NCI-H2107 (cell line): Measurements from ENCODE around the gene VRTN.
A peak's percentile ranks its signal among the peaks of the same experiment; 100 is the strongest.
"Not testable (repeated sequence)": the region's sequence is repeated elsewhere in the genome, so short reads cannot be mapped to it uniquely, and the experiment has no call there.

Source experiments
- DNase-seq: peaks from one replicate; lab custom pipeline; 2025; lab: John Stamatoyannopoulos, UW

VRTN gene

DNA sequence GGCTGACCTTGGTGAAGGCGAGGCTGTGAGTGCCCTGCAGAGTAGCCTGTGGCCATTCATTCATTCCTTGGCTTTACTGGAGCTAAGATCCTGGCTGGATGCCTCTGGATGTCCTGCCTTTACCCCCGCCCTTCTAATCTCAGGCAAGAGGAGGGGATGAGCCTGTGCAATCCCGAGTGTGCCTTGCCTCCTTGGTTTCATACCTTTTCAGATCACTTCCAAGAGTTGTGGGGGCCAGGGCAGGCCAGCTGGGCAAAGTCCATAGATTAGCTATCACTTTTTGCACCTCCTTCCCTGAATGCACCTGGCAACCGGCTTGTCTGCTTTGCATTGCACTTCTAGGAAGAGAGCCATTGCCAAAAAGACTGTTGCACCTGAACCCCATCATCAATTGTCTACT is 1.5 kb downstream of the VRTN start:
- no peak for DNase-seq

DNA sequence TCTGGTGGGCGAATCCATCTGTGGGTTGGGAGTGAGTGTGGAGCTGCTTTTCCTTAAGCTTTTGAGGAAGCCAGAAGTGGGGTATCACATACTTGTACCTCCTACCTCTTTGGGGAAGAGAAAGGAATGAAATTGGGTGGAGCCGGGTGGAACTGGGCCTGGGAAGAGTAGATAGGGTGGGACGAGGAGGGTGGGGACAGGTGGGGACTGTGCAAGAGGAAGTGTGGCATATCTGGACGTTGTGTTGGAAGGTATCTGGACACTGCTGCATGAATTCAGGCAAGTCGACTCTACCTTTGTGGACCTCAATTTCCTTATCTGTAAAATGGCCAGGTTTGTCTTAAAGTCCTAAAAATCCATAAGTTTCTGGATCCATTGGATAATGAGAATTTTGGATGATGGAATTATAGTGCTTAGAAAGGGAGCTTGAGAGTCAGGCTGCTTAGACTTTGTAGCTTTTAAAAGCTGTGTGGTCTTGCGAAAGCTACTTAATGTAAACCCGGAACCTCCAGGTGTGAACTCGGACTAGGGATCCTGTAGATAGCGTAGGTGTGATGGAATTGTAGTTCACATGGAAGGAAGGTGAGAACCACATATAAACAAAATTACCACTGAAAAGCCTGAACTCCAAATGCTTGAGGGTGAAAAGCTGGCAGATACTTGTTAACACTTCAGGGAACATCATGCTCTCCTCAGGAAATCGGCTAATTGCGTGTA is 2.1 kb downstream of the VRTN start:
- no peak for DNase-seq

DNA sequence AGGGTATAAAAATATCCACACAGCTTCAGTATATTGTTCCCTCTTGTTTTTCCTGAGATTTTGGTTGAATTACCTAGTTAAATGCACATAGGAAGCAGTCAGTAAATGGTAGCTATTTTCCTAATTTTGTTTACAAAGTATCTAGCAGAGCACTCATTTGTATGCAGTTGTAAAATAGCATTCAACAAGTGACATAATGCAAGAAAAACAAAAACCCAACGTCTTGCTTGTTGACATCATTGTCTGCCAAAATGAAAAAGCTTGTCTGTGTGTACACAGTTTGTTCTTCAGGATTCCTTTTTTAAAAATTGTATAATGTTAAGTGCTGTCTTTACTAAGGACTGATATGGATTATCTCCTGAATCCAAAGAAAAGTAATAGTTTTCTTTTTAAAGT is 2.7 kb downstream of the VRTN start:
- DNase-seq: no peak

DNA sequence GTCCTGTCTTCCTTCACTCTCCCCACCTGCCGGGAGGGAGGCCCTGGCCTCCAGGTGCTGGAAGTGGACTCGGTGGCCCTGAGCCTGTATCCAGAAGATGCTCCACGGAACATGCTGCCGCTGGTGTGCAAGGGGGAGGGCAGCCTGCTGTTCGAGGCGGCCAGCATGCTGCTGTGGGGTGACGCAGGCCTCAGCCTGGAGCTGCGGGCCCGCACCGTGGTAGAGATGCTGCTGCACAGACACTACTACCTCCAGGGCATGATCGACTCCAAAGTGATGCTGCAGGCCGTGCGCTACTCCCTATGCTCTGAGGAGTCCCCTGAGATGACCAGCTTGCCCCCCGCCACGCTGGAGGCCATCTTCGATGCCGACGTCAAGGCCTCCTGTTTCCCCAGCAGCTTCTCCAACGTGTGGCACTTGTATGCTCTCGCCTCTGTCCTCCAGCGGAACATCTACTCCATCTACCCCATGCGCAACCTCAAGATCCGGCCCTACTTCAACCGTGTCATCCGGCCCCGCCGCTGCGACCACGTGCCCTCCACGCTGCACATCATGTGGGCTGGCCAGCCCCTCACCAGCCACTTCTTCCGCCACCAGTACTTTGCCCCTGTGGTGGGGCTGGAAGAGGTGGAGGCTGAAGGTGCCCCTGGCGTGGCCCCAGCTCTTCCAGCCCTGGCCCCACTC is 8.8 kb downstream of the VRTN start:
- DNase-seq: no peak

DNA sequence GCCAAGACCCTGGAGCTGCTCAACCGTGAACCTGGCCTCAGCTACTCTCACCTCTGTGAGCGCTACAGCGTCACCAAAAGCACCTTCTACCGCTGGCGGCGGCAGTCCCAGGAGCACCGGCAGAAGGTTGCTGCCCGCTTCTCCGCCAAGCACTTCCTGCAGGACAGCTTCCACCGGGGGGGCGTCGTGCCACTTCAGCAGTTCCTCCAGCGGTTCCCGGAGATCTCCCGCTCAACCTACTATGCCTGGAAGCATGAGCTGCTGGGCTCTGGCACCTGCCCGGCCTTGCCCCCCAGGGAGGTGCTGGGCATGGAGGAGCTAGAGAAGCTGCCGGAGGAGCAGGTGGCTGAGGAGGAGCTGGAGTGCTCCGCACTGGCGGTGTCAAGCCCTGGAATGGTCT is 9.3 kb downstream of the VRTN start:
- no peak for DNase-seq

DNA sequence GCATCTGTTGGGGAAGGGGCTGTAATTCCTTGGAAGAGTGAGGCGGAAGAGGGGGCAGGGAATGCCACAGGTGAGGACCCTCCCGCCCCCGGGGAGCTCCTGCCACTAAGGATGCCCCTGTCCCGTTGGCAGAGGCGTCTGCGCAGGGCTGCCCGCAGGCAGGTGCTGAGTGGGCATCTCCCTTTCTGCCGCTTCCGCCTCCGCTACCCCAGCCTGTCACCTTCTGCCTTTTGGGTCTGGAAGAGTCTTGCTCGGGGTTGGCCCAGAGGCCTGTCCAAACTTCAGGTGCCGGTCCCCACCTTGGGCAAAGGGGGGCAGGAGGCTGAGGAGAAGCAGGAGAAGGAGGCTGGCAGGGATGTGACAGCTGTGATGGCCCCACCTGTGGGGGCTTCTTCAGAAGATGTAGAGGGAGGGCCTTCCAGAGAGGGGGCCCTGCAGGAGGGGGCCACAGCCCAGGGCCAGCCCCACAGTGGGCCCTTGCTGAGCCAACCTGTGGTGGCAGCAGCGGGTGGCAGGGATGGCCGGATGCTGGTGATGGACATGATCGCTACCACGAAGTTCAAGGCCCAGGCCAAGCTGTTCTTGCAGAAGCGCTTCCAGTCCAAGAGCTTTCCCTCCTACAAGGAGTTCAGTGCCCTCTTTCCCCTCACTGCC is 10.0 kb downstream of the VRTN start:
- no peak for DNase-seq

DNA sequence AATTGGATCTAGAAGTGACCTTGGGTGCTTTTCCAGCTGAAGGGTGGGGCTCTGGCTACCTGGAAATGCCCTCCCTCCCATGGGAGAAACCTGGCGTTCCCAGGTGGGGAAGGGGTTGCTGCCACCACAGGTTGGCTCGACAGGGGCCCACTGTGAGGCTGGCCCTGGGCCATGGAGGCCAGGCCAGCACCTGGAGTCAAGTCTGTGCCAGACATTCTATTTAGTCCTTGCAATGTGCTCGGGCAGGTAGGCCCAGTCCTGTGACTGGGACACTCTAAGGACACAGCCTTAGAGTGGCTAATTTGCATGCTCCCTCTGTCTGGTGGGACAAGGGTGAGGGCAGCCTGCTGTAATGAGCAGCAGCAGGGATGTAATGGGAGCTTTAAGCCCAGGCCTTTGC is 11.9 kb downstream of the VRTN start:
- no peak for DNase-seq

DNA sequence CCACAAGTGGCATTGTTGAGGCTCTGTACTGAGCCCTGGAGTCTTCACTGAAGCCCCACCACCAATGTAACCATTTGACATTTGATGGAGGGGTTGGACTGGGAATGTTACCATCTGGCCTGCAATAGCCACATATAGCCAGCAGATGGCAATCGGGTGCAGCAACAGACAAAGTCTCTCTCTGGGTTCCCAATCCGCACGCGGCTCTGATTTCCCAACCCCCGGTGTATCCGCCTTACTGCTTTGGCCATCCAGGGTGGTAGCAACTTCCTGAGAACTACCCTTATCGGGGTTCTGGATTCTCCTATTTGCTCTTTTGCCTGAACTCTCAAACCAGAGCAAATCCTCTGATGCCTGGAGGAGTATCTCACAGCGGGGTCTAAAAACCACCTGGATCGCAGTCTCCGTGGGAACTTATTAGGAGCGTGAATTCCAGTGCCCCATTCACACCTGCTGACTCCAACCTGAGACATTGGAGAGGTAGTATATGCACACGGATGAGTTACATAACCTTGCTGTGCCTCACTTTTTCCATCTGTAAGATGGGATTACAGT is 14.2 kb downstream of the VRTN start:
- DNase-seq: peak; percentile 88

DNA sequence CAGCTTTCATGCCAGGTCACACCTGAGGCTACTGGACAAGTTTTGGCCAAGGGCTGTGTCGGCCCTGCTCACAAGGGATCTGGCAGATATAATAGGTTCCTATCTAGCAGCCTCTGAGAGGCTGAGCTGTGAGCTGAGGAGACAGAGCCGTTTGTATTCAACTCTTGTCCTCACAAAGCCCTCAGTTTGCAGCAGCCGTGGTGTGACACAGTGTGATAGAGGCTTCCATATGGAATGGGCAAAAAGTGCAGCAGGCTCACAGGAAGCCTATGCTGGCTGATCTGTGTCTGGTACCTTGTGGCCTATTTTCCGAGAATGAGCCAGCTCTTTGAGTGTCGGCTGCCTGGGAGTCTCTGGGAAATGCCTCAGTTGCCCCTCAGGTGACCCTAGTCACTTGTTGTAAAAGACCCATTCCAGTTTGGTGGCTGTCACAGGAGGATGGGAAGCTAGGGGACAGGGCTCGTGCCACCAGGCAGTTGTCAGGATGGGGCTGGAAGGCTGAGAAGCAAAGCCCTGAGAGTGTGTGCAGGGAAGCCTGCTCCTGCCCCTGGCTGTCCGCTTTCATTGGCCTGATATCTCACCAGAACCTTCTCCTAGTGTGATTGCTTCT is 16.1 kb downstream of the VRTN start:
- DNase-seq: no peak

DNA sequence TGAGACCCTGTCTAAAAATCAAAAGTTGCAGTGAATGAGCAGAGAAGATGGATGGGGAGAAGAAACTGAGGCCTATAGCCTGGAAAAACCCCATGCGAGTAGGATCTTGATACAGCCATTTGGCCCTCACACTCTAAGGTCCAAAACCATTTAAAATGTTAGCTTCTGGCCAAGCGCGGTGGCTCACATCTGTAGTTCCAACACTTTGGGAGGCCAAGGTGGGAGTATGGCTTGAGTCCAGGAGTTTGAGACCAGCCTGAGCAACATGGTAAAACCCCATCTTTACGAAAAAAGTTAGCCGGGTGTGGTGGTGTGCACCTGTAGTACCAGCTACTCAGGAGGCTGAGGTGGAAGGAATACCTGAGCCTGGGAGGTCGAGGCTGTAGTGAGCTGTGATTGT is 19.8 kb downstream of the VRTN start:
- DNase-seq: no peak

DNA sequence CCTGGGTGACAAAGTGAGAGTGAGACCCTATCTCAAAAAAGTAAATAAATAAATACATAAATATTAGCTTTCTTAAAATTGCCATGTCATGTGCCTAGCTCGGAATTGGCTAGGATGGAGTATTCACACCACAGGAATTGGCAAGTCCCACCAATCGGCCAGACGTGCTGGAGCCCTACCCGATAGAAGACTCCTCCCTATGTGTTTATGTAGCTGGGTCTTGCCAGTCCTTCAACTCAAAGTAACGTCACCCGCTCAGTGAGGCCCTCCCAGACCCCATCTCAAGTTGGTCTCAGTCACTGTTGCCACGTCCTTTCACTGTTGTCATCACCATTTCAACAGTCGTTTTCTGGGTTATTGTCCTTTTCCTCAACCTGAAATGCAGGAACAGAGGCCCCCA is 20.2 kb downstream of the VRTN start:
- no peak for DNase-seq

DNA sequence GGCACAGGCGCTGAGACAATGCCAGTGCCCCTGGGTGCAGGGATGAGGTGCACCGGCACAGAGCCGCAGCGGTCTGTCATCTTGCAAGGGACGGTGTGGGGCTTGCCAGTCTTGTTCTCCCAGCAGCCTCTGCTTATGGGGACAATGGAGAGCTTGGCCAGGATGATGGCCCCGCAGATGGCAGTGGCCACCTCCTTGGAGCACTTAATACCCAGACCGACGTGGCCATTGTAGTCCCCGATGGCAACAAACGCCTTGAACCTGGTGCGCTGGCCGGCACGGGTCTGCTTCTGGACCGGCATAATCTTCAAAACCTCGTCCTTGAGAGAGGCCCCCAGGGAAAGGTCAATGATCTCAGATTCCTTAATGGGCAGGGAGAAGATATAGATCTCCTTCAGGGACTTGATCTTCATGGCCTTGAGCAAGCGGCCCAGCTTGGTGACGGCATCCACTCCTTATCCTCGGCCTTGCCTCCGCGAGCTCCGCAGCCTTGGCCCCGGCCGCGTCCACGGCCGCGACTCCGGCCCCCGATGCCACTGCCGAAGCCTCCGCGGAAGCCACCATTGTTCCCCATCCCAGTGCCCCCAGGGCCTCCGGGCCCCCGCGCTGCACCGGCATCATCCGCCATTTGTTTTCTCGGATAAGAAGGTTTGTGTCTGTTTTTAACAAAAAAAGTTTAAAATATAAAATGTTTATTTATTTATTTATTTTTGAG is 29.9 kb downstream of the VRTN start:
- DNase-seq: no peak

DNA sequence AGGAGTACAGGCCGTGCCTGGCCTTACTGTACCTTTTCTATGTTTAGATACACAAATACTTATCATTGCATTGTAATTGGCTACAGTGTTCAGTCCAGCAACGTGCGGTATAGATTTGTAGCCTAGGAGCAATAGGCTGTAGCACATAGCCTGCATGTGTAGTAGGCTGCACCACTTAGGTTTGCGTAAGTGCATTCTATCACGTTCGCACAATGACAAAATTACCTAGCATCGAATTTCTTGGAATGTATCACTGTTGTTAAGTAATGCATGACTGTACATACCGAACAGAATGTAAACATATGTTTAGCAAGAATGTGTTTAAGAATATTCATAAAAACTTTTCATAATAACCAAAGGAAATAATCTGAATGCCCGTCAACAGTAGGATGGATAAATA is 31.9 kb downstream of the VRTN start:
- DNase-seq: no peak

DNA sequence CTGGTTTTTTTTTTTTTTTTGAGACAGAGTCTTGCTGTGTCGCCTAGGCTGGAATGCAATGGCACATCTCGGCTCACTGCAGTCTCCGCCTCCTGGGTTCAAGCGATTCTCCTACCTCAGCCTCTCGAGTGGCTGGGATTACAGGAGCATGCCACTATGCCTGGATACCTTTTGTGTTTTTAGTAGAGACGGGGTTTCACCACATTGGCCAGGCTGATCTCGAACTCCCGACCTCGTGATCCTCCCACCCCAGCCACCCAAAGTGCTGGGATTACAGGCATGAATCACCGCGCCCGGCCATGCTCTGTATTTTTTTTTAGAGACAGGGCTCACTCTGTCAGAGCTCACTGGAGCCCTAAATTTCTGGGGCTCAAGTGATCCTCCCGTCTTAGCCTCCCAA is 32.6 kb downstream of the VRTN start:
- DNase-seq: no peak

DNA sequence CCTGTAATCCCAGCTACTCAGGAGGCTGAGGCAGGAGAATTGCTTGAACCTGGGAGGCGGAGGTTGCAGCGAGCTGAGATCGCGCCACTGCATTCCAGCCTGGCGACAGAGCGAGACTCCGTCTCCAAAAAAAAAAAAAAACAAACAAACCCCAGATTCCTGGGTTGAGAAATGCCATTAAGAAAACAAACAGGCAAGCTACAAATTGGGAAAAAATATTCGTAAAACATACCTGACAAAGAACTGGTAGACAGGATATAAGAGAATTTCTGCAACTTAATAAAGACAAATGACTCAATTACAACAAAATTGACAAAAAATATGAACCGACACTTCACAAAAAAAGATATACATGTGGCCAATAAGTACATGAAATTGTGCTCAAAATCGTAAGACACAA is 33.3 kb downstream of the VRTN start:
- DNase-seq: not testable (repeated sequence)

DNA sequence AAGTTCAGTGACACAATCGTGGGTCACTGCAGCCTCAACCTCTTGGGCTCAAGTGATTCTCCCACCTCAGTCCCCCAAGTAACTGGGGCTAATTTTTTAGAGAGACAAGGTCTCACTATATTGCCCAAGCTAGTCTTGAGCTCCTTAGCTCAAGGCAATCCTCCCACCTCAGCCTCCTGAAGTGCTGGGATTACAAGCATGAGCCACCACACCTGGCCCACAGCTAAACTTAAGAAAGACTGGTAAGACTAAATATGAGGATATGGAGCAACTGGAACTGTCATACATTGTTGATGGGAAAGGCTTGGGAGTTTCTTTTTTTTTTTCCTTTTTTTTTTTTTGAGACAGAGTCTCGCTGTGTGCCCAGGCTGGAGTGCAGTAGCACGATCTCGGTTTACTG is 34.0 kb downstream of the VRTN start:
- no peak for DNase-seq

DNA sequence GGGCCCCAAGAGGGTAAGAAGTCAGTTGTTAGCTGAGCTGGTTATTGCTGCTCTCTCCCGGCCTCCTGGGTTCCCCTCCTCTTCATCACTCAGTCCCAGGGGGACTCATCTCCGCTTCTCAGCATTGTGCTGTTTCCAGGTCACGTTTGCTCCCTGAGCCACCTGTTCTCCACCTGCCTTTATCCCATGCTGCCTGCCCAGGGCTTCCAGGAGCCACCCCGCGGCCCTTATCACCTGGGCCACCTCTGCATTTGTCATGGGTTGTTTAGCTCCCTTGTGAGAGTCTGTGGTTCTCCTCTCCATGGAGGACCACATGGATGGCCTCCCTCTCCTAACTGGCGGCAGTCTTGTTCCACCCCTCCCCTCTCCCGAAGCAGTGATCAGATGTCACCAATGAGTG is 41.7 kb downstream of the VRTN start:
- DNase-seq: peak; percentile 19

DNA sequence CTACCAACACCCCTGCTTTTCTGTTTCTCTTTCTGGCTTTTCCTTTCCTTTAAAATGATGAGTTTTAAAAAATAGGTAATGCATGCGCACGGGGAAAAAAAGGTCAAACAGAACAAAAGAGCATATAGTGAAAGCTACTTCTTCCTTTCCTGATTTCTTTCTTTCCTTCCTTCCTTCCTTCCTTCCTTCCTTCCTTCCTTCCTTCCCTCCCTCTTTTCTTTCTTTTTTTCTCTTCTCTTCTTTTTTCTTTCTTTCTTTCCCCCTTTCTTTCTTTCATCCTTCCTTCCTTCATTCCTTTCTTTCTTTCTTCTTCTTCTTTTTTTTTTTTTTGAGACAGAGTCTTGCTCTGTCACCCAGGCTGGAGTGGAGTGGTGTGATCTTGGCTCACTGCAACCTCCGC is 42.2 kb downstream of the VRTN start:
- not testable (repeated sequence) for DNase-seq

DNA sequence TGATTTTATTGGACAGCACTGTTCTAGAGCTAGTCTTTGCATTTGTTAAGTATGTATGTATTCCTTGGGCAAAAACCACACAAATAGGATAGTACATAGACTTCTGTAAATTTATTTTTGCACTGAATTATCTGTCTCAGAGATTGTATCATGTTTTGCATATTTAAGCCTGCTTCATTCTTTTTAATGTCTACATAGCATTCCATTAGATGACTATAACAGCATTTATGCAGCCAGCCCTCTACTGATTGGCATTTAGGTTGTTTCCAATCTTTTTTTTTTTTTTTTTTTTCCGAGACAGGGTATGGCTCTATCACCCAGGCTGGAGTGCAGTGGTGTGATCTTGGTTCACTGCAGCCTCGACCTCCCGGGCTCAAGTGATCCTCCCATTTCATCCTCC is 43.2 kb downstream of the VRTN start:
- DNase-seq: no peak

DNA sequence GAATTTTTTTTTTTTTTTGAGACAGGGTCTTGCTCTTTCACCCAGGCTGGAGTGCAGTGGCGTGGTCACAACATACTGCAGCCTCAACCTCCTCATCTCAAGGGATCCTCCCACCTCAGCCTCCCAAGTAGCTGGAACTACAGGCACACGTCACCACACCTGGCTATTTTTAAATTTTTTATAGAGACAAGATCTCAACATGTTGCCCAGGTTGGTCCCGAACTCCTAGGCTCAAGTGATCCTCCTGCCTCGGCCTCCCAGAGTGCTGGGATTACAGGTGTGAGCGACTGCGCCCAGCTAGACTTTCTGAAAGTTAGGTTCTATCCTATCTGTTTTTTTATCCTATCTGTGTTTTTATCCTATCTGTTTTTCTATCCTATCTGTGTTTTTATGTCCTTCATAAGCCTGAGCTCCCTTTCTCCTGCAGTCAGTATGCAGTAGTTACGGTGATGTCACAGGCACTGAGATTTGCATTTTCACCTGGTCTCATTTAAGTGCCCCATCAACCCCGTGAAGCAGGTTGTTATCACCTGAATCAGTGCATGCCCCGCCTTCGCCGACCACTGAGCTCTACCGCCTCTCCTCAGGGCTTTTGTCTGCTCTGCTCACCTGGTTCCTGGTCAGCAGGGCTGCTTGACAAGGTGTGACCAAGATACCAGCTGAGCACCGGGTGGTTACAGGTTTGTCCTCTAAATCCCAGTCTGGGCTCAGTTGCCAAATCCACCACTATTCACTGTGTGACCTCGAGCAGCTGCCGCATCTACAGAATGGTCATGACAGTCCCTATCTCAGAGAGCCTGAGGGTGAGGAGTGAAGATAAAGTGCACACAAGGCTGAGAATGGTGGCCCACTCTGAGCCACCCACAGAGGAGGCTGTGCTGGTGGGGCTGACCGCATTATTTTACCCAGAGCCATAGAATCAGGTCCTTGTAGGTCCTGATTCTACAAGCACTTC is 44.6 kb downstream of the VRTN start:
- DNase-seq: no peak

DNA sequence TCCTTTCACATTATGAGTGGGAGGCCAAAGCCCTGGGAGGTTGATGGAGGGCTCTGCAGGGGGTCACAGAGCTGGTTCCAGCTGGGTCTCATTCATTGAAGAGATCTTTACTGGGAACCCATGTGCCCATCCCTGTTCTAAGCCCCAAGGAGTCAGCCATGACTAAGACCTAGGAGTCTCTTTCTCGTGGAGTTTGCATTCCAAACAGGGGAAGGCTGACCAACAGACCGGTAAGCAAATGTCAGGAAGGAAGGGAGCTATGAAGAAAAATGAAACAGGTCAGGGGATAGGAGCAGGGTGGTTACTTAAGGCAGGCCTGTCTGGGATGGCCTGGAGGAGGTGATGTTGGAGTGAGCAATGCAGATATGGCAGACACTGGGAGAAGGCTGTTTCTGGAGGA is 46.3 kb downstream of the VRTN start:
- DNase-seq: no peak
